Esophagus muscularis mucosa (tissue), 3 donors: ENCODE measurements around the gene UBASH3B.

Experiments used
- POLR2A ChIP-seq: fragments of 450-650 bp; IDR thresholded peaks from one replicate; pipeline ENCODE4 v1.6.1; 2017; ENCODE audit warnings: antibody characterized with exemption, moderate library complexity, mild to moderate bottlenecking, low read depth
- POLR2AphosphoS5 ChIP-seq, 2 donors: sonication (generic); formaldehyde crosslinking; IDR thresholded peaks; one replicate each; pipeline ENCODE4 v1.6.1; 2017; ENCODE audit warnings: antibody characterized with exemption in 2 of 2
- TF ChIP-seq, protein P1 (sequence below), 3 experiments: fragments of 200-600 bp in 2 of 3; fragments of 450-650 bp in 1 of 3; sonication (generic) in 2 of 3; IDR thresholded peaks; one replicate each; pipeline ENCODE4 v1.5.1; 2017 to 2019; ENCODE audit warnings: antibody characterized with exemption in 3 of 3, mild to moderate bottlenecking in 2 of 3, moderate library complexity in 1 of 3

DNA sequence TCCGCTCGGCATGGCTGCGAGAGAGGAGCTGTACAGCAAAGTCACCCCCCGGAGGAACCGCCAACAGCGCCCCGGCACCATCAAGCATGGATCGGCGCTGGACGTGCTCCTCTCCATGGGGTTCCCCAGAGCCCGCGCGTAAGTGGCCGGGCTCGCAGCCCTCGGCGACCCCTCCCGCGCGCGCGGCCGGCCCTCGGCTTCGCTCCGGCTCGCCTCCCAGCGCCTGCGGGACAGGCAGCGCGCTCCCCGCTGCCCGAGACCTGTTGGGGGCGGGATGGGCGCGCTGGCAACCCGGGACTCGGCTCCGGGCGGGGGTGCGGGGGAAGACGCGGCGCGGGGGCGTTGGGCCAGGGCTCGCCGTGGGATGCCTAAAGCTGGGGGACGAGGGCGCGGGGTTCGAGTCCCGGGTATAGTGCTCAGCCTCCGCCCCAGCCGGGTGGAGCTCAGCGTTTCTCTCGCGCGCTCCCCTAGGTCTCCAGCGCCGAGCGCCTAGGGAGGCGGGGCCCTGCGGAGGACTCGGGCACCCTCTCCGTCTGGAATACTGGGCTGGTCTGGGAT is 630 bp downstream of the UBASH3B start:
- TF ChIP-seq, protein P1, sequence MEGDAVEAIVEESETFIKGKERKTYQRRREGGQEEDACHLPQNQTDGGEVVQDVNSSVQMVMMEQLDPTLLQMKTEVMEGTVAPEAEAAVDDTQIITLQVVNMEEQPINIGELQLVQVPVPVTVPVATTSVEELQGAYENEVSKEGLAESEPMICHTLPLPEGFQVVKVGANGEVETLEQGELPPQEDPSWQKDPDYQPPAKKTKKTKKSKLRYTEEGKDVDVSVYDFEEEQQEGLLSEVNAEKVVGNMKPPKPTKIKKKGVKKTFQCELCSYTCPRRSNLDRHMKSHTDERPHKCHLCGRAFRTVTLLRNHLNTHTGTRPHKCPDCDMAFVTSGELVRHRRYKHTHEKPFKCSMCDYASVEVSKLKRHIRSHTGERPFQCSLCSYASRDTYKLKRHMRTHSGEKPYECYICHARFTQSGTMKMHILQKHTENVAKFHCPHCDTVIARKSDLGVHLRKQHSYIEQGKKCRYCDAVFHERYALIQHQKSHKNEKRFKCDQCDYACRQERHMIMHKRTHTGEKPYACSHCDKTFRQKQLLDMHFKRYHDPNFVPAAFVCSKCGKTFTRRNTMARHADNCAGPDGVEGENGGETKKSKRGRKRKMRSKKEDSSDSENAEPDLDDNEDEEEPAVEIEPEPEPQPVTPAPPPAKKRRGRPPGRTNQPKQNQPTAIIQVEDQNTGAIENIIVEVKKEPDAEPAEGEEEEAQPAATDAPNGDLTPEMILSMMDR (IDR thresholded peaks at IDR 0.05): no peak
- TF ChIP-seq POLR2A (no peak), POLR2AphosphoS5 (IDR thresholded peaks at IDR 0.05) (no peak)
